ENCODE data around the gene LOXL3.
A peak's percentile ranks its signal among the peaks of the same experiment; 100 is the strongest.

The LOXL3 gene

DNA sequence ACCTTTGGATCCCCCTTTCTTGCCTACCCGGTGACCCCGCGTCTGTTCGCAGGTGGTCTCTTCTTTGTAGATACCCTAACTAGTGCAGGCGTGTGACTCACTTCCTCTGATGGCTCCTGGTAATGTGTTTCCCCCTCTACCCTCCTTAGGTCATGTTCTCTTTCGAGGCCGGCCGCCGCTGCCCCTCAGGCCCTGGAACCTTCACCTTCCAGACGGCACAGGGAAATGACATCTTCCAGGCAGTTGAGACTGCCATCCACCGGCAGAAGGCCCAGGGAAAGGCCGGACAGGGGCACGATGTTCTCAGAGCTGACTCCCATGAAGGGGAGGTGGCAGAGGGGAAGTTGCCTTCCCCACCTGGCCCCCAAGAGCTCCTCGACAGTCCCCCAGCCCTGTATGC, 2.4 kb upstream of the LOXL3 start:
- Histone ChIP-seq H3K9ac (ENCODE audit: low read length) (no peak overlapping the region), H3K27ac (ENCODE audit: low read depth, low read length) (no peak overlapping the region), H3K27me3 (ENCODE audit: control insufficient read depth in 1 of 2, insufficient read depth in 2 of 2, low read length in 2 of 2) (no peaks in the 10 kb centered on the region), H3K4me3 (ENCODE audit: low read depth in 1 of 2, low read length in 2 of 2) (no peak overlapping the region), H3K4me1 (ENCODE audit: insufficient read depth, low read length) (no peaks in the 10 kb centered on the region), H3K36me3 (ENCODE audit: insufficient read depth, low read length) (peaks cover 8% of the 10 kb centered on the region), H3K9me3 (ENCODE audit: low read length) (no peaks in the 10 kb centered on the region)

- Histone ChIP-seq H3K27ac (ENCODE audit: low read depth, low read length) (peak overlapping the region; percentile 61), H3K27me3 (ENCODE audit: control insufficient read depth in 1 of 2, insufficient read depth in 2 of 2, low read length in 2 of 2) (no peaks in the 10 kb centered on the region), H3K36me3 (ENCODE audit: insufficient read depth, low read length) (peaks cover 8% of the 10 kb centered on the region), H3K4me1 (ENCODE audit: insufficient read depth, low read length) (no peaks in the 10 kb centered on the region), H3K9ac (ENCODE audit: low read length) (no peak overlapping the region), H3K4me3 (ENCODE audit: low read depth in 1 of 2, low read length in 2 of 2) (peak overlapping the region in 1 of 2 donors; percentile 81), H3K9me3 (ENCODE audit: low read length) (no peaks in the 10 kb centered on the region)
Measured at GRCh38 chr2:74555610-74556103, 1.9 kb upstream of the LOXL3 start.

DNA sequence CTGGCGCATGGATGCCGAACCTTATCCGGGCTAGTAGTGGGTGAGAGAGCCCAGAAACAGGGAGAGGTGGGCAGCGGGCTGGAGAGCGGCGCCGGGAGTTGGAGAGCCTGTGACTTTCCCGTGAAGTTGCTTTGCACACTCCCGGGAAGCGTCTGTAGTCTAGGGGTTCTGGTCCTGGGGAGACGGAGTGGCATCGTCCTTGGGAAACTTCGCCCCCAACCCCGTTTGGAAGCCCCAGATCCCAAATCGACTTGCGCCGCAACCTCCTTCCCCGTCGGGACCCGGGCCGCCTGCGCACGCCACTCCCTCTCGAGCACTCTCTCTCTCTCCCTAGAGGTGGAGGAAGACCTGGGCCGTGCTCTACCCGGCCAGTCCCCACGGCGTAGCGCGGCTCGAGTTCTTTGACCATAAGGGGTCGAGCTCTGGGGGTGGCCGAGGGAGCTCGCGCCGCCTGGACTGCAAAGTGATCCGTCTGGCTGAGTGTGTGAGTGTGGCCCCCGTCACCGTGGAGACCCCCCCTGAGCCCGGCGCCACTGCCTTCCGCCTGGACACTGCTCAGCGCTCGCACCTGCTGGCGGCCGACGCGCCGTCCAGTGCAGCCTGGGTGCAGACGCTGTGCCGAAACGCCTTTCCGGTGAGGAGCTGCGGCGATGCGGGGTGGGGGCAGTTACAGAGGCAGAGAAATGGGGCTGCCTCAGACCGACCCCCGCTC, 1.2 kb upstream of the LOXL3 start:
- H3K27ac ChIP-seq (ENCODE audit: low read depth, low read length) = peak overlapping the region; percentile 61
- no peaks in the 10 kb centered on the region for H3K27me3 ChIP-seq (ENCODE audit: control insufficient read depth in 1 of 2, insufficient read depth in 2 of 2, low read length in 2 of 2)
- H3K36me3 ChIP-seq (ENCODE audit: insufficient read depth, low read length) = peaks cover 8% of the 10 kb centered on the region
- H3K4me3 ChIP-seq (ENCODE audit: low read depth in 1 of 2, low read length in 2 of 2) = peak overlapping the region; percentile 81 to 84
- peaks cover 2% of the 10 kb centered on the region for H3K4me1 ChIP-seq (ENCODE audit: insufficient read depth, low read length)
- peak overlapping the region; percentile 67 for H3K9ac ChIP-seq (ENCODE audit: low read length)
- H3K9me3 ChIP-seq (ENCODE audit: low read length) = no peaks in the 10 kb centered on the region

- H3K27ac ChIP-seq (ENCODE audit: low read depth, low read length) = peak overlapping the region; percentile 42
- peaks cover 15% of the 10 kb centered on the region for H3K4me1 ChIP-seq (ENCODE audit: insufficient read depth, low read length)
- H3K9me3 ChIP-seq (ENCODE audit: low read length) = no peaks in the 10 kb centered on the region
- H3K36me3 ChIP-seq (ENCODE audit: insufficient read depth, low read length) = peaks cover 8% of the 10 kb centered on the region
- H3K27me3 ChIP-seq (ENCODE audit: control insufficient read depth in 1 of 2, insufficient read depth in 2 of 2, low read length in 2 of 2) = no peaks in the 10 kb centered on the region
- no peak overlapping the region for H3K9ac ChIP-seq (ENCODE audit: low read length)
- H3K4me3 ChIP-seq (ENCODE audit: low read depth in 1 of 2, low read length in 2 of 2) = peak overlapping the region; percentile 81 to 84
Measured at GRCh38 chr2:74552914-74553811, 579 bp downstream of the LOXL3 start.

- H3K27ac ChIP-seq (ENCODE audit: low read depth, low read length) = no peak overlapping the region
- peaks cover 15% of the 10 kb centered on the region for H3K4me1 ChIP-seq (ENCODE audit: insufficient read depth, low read length)
- H3K4me3 ChIP-seq (ENCODE audit: low read depth in 1 of 2, low read length in 2 of 2) = no peak overlapping the region
- no peak overlapping the region for H3K9ac ChIP-seq (ENCODE audit: low read length)
- H3K27me3 ChIP-seq (ENCODE audit: control insufficient read depth in 1 of 2, insufficient read depth in 2 of 2, low read length in 2 of 2) = no peaks in the 10 kb centered on the region
- peaks cover 8% of the 10 kb centered on the region for H3K36me3 ChIP-seq (ENCODE audit: insufficient read depth, low read length)
- no peaks in the 10 kb centered on the region for H3K9me3 ChIP-seq (ENCODE audit: low read length)
Measured at GRCh38 chr2:74551942-74552913, 1.5 kb downstream of the LOXL3 start.

DNA sequence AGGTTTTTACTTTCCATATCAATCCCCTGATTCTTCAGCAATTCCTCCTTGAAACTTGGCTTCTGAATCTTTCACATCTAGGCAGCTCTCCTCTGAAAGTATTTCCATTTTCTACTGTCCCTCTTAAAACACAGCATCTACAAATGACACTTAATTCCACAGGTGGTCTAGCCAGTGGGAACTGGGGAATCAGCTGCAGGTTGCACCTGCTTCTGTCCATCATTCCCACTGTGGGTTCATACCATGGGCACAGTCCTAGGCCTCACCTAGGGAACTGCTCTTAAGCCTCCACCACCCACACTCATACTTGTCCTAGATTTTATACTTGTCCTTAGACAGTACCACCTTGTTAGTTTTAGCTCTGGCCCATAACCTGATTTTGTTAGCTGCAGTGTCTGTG, 2.2 kb downstream of the LOXL3 start:
- H3K9me3 ChIP-seq (ENCODE audit: low read length) = no peaks in the 10 kb centered on the region
- H3K27me3 ChIP-seq (ENCODE audit: control insufficient read depth in 1 of 2, insufficient read depth in 2 of 2, low read length in 2 of 2) = no peaks in the 10 kb centered on the region
- no peak overlapping the region for H3K27ac ChIP-seq (ENCODE audit: low read depth, low read length)
- H3K4me3 ChIP-seq (ENCODE audit: low read depth in 1 of 2, low read length in 2 of 2) = no peak overlapping the region
- H3K9ac ChIP-seq (ENCODE audit: low read length) = no peak overlapping the region
- peaks cover 3% of the 10 kb centered on the region for H3K36me3 ChIP-seq (ENCODE audit: insufficient read depth, low read length)
- H3K4me1 ChIP-seq (ENCODE audit: insufficient read depth, low read length) = peaks cover 15% of the 10 kb centered on the region

GRCh38 chr2:74550231-74550630, 3.5 kb downstream of the LOXL3 start:
- Histone ChIP-seq H3K27me3 (ENCODE audit: control insufficient read depth in 1 of 2, insufficient read depth in 2 of 2, low read length in 2 of 2) (no peaks in the 10 kb centered on the region), H3K9ac (ENCODE audit: low read length) (no peak overlapping the region), H3K4me3 (ENCODE audit: low read depth in 1 of 2, low read length in 2 of 2) (no peak overlapping the region), H3K9me3 (ENCODE audit: low read length) (no peaks in the 10 kb centered on the region), H3K4me1 (ENCODE audit: insufficient read depth, low read length) (peaks cover 15% of the 10 kb centered on the region), H3K27ac (ENCODE audit: low read depth, low read length) (no peak overlapping the region), H3K36me3 (ENCODE audit: insufficient read depth, low read length) (no peaks in the 10 kb centered on the region)

- Histone ChIP-seq H3K9me3 (ENCODE audit: low read length) (no peaks in the 10 kb centered on the region), H3K36me3 (ENCODE audit: insufficient read depth, low read length) (no peaks in the 10 kb centered on the region), H3K27ac (ENCODE audit: low read depth, low read length) (peak overlapping the region; percentile 63), H3K4me3 (ENCODE audit: low read depth in 1 of 2, low read length in 2 of 2) (peak overlapping the region; percentile 37 to 77), H3K9ac (ENCODE audit: low read length) (no peak overlapping the region), H3K27me3 (ENCODE audit: control insufficient read depth in 1 of 2, insufficient read depth in 2 of 2, low read length in 2 of 2) (no peaks in the 10 kb centered on the region), H3K4me1 (ENCODE audit: insufficient read depth, low read length) (peaks cover 15% of the 10 kb centered on the region)
Measured at GRCh38 chr2:74548900-74549826, 4.6 kb downstream of the LOXL3 start.

DNA sequence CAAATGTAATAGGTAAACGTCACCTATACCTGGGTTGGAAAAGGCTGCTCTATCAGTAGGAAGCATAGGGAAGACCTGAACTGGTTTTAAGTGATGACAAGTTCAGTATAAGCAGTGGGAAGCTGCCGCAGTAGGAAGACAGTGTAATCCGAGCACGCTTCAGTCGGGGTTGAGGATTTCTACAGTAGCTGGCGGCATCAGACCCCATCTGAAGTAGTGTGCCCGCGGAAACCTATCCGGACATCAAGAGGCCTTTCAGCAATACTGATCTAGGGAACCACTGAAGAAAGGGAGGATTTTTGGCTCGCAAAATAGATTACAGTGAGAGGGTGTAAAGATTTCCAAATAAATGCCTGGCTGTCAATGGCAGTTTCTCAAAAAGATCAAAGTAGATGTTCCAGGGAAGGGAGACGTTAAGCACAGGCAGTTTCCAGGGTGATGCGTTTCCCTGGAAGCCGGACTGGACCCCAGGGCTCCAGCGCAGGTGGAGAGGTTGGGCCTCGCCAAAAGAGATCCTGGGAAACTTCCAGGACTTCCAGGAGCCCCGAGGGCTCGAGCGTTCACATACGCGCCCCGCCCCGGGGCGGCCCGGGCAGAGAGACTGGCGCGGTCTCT, 5.3 kb downstream of the LOXL3 start:
- H3K4me1 ChIP-seq (ENCODE audit: insufficient read depth, low read length) = peaks cover 15% of the 10 kb centered on the region
- H3K27ac ChIP-seq (ENCODE audit: low read depth, low read length) = peak overlapping the region; percentile 63
- H3K27me3 ChIP-seq (ENCODE audit: control insufficient read depth in 1 of 2, insufficient read depth in 2 of 2, low read length in 2 of 2) = no peaks in the 10 kb centered on the region
- no peaks in the 10 kb centered on the region for H3K9me3 ChIP-seq (ENCODE audit: low read length)
- H3K36me3 ChIP-seq (ENCODE audit: insufficient read depth, low read length) = no peaks in the 10 kb centered on the region
- peak overlapping the region; percentile 37 to 77 for H3K4me3 ChIP-seq (ENCODE audit: low read depth in 1 of 2, low read length in 2 of 2)
- H3K9ac ChIP-seq (ENCODE audit: low read length) = no peak overlapping the region

DNA sequence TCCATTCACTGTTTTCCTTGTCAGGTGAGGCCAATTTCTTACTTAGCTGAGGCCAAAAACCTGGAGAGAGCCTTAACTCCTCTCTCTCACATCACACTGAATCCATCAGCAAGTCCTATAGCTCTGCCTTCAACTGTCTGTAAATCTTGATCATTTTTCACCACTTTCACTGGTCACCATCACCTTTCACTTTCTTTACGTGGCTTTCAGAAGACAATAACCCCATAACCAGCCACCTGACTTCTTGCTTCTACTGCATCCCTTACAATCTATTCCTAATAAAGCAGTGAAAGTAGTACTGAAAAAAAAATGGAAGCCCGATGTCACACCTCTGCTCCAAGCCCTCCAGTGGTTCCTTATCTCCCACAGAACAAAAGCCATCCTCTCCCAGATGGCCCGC, 7.7 kb downstream of the LOXL3 start:
- H3K27ac ChIP-seq (ENCODE audit: low read depth, low read length) = no peak overlapping the region
- no peaks in the 10 kb centered on the region for H3K36me3 ChIP-seq (ENCODE audit: insufficient read depth, low read length)
- peaks cover 15% of the 10 kb centered on the region for H3K4me1 ChIP-seq (ENCODE audit: insufficient read depth, low read length)
- no peak overlapping the region for H3K4me3 ChIP-seq (ENCODE audit: low read depth in 1 of 2, low read length in 2 of 2)
- no peak overlapping the region for H3K9ac ChIP-seq (ENCODE audit: low read length)
- H3K27me3 ChIP-seq (ENCODE audit: control insufficient read depth in 1 of 2, insufficient read depth in 2 of 2, low read length in 2 of 2) = no peaks in the 10 kb centered on the region
- H3K9me3 ChIP-seq (ENCODE audit: low read length) = no peaks in the 10 kb centered on the region

All from muscle layer of colon (tissue), 2 donors.